ENCODE data around the gene TTC39C.
A peak's percentile ranks its signal among the peaks of the same experiment; 100 is the strongest.
"Not testable (repeated sequence)": the region's sequence is repeated elsewhere in the genome, so short reads cannot be mapped to it uniquely, and the experiment has no call there.

The TTC39C gene

GRCh38 chr18:24138789-24139616 is 124.4 kb downstream of the TTC39C start, which contains the start of gene CABYR:
CABYR (plus strand) TSS chr18:24139062; CDS start chr18:24143115, 4,053 bp downstream.
- DNase-seq: peak; percentile 81

GRCh38 chr18:24140697-24141096 is 126.1 kb downstream of the TTC39C start:
- no peak for DNase-seq

- no peak for DNase-seq
Measured at GRCh38 chr18:24142376-24142775, 127.8 kb downstream of the TTC39C start.

GRCh38 chr18:24149591-24149990 is 135.0 kb downstream of the TTC39C start:
- DNase-seq: not testable (repeated sequence)

GRCh38 chr18:24153397-24153796 is 138.8 kb downstream of the TTC39C start:
- DNase-seq: no peak

- DNase-seq: no peak
Measured at GRCh38 chr18:24157855-24158254, 143.3 kb downstream of the TTC39C start.

- no peak for DNase-seq
Measured at GRCh38 chr18:24160086-24160485, 145.5 kb downstream of the TTC39C start.

GRCh38 chr18:24161304-24161703 is 146.8 kb downstream of the TTC39C start:
- no peak for DNase-seq

- DNase-seq: no peak
Measured at GRCh38 chr18:24168496-24168895, 153.9 kb downstream of the TTC39C start.

- DNase-seq: no peak
Measured at GRCh38 chr18:24170360-24170759, 155.8 kb downstream of the TTC39C start.

- no peak for DNase-seq
Measured at GRCh38 chr18:24173997-24174396, 159.4 kb downstream of the TTC39C start.

GRCh38 chr18:24176727-24177416 is 162.3 kb downstream of the TTC39C start:
- DNase-seq: peak; percentile 80

GRCh38 chr18:24177499-24178133 is 163.1 kb downstream of the TTC39C start:
- DNase-seq: no peak

- no peak for DNase-seq
Measured at GRCh38 chr18:24180048-24180447, 165.5 kb downstream of the TTC39C start.

GRCh38 chr18:24181806-24182205 is 167.3 kb downstream of the TTC39C start:
- DNase-seq: no peak

All from stimulated activated CD8-positive, alpha-beta memory T cell treated with anti-CD3 and anti-CD28 coated beads, Interleukin-4, amount 100 ng/mL, for 48 hours (primary cell).